H9 (cell line): Measurements from ENCODE around the gene DOCK9. TPM values are rescaled to one million over a fixed set of nuclear protein-coding genes. Genes with fewer than 3 reads are reported as not detected.

ENCODE experiments used
- DNase-seq: peaks from one replicate; pipeline ENCODE4 v3.0.0-alpha.2; 2017
- H2AFZ ChIP-seq: one replicate; pipeline ENCODE4 v1.6.1; 2013; ENCODE audit warnings: mild to moderate bottlenecking, low read length, control low read depth, moderate library complexity
- H2AK5ac ChIP-seq: 2 replicates; pipeline ENCODE4 v1.6.1; 2013; ENCODE audit warnings: low read length, control low read depth, mixed read lengths; ENCODE audit not compliant: insufficient read length
- H2BK120ac ChIP-seq: one replicate; pipeline ENCODE4 v1.6.1; 2013; ENCODE audit warnings: low read depth, mild to moderate bottlenecking, low read length, control low read depth, inconsistent platforms; ENCODE audit not compliant: poor library complexity, severe bottlenecking
- H2BK12ac ChIP-seq: 2 replicates; pipeline ENCODE4 v1.6.1; 2013; ENCODE audit warnings: low read length, control low read depth, mixed read lengths, low read depth; ENCODE audit not compliant: insufficient read length
- H2BK15ac ChIP-seq: 2 replicates; pipeline ENCODE4 v1.6.1; 2013; ENCODE audit warnings: low read depth, low read length, control low read depth
- H2BK20ac ChIP-seq: one replicate; pipeline ENCODE4 v1.6.1; 2013; ENCODE audit warnings: low read depth, mild to moderate bottlenecking, low read length, control low read depth, inconsistent platforms; ENCODE audit not compliant: poor library complexity, severe bottlenecking
- H2BK5ac ChIP-seq: 2 replicates; pipeline ENCODE4 v1.6.1; 2013; ENCODE audit warnings: low read length, control low read depth, mixed read lengths; ENCODE audit not compliant: insufficient read length
- H3K14ac ChIP-seq: 2 replicates; pipeline ENCODE4 v1.6.1; 2013; ENCODE audit warnings: low read length, control low read depth; ENCODE audit not compliant: insufficient read depth
- H3K18ac ChIP-seq: 2 replicates; pipeline ENCODE4 v1.6.1; 2013; ENCODE audit warnings: low read depth, mild to moderate bottlenecking, mixed read lengths, low read length, control low read depth; ENCODE audit not compliant: insufficient read length
- H3K23ac ChIP-seq: 2 replicates; pipeline ENCODE4 v1.6.1; 2013; ENCODE audit warnings: low read length, control low read depth, mixed read lengths, low read depth; ENCODE audit not compliant: insufficient read length
- H3K23me2 ChIP-seq: 2 replicates; pipeline ENCODE4 v1.6.1; 2013; ENCODE audit warnings: low read depth, mild to moderate bottlenecking, mixed read lengths, low read length, control low read depth; ENCODE audit not compliant: insufficient read length, poor library complexity, severe bottlenecking
- H3K27ac ChIP-seq: 2 replicates; pipeline ENCODE4 v1.5.1; 2013; ENCODE audit warnings: low read length, control low read depth, mixed read lengths, low read depth; ENCODE audit not compliant: insufficient read length
- H3K27me3 ChIP-seq: 2 replicates; pipeline ENCODE4 v1.6.1; 2013; ENCODE audit warnings: low read length, control low read depth, inconsistent platforms; ENCODE audit not compliant: insufficient read depth
- H3K4ac ChIP-seq: 2 replicates; pipeline ENCODE4 v1.6.1; 2013; ENCODE audit warnings: low read depth, mild to moderate bottlenecking, control low read depth, inconsistent platforms, low read length, moderate library complexity
- H3K4me1 ChIP-seq: 2 replicates; pipeline ENCODE4 v1.6.1; 2013; ENCODE audit warnings: low read length, control low read depth, inconsistent platforms; ENCODE audit not compliant: insufficient read depth
- H3K4me2 ChIP-seq: 2 replicates; pipeline ENCODE4 v1.6.1; 2013; ENCODE audit warnings: low read length, control low read depth, mixed read lengths; ENCODE audit not compliant: insufficient read length, insufficient read depth
- H3K56ac ChIP-seq: 2 replicates; pipeline ENCODE4 v1.6.1; 2013; ENCODE audit warnings: low read depth, mild to moderate bottlenecking, mixed read lengths, low read length, control low read depth; ENCODE audit not compliant: insufficient read length
- H3K79me1 ChIP-seq: 2 replicates; pipeline ENCODE4 v1.6.1; 2013; ENCODE audit warnings: low read depth, mild to moderate bottlenecking, moderate library complexity, low read length, control low read depth, inconsistent platforms; ENCODE audit not compliant: insufficient read depth, poor library complexity, severe bottlenecking
- H3K79me2 ChIP-seq: 2 replicates; pipeline ENCODE4 v1.6.1; 2013; ENCODE audit warnings: low read length, control low read depth, inconsistent platforms; ENCODE audit not compliant: insufficient read depth
- H3K9ac ChIP-seq: 2 replicates; pipeline ENCODE4 v1.6.1; 2013; ENCODE audit warnings: low read length, control low read depth, mixed read lengths; ENCODE audit not compliant: insufficient read length; ENCODE audit errors: extremely low read depth
- H3K9me3 ChIP-seq: one replicate; pipeline ENCODE4 v1.6.1; 2013; ENCODE audit warnings: low read depth, low read length, inconsistent platforms; ENCODE audit not compliant: control insufficient read depth
- H3T11ph ChIP-seq: one replicate; pipeline ENCODE4 v1.6.1; 2013; ENCODE audit warnings: mild to moderate bottlenecking, low read length, control low read depth, inconsistent platforms
- H4K20me1 ChIP-seq: one replicate; pipeline ENCODE4 v1.6.1; 2013; ENCODE audit not compliant: control insufficient read depth, insufficient read length, insufficient read depth
- H4K5ac ChIP-seq: 2 replicates; pipeline ENCODE4 v1.6.1; 2013; ENCODE audit warnings: low read depth, mild to moderate bottlenecking, mixed read lengths, low read length, control low read depth; ENCODE audit not compliant: insufficient read length
- H4K8ac ChIP-seq: replicated peaks from 2 replicates; pipeline ENCODE4 v1.6.1; 2013; ENCODE audit warnings: low read length, control low read depth, mixed read lengths, low read depth; ENCODE audit not compliant: insufficient read length
- H4K91ac ChIP-seq: 2 replicates; pipeline ENCODE4 v1.6.1; 2013; ENCODE audit warnings: low read depth, mild to moderate bottlenecking, moderate library complexity, mixed read lengths, low read length, control low read depth; ENCODE audit not compliant: insufficient read length
- H3K27ac Mint-ChIP-seq, 3 experiments: 2 replicates in 2 of 3; 3 replicates in 1 of 3; pipeline ENCODE4 v1.8.0; 2020 to 2021; ENCODE audit warnings: mixed read lengths in 3 of 3, mild to moderate bottlenecking in 1 of 3, moderate library complexity in 1 of 3
- H3K27me3 Mint-ChIP-seq: 2 replicates; pipeline ENCODE4 v1.8.0; 2021; ENCODE audit warnings: low read depth, mild to moderate bottlenecking, moderate library complexity, mixed read lengths
- H3K36me3 Mint-ChIP-seq, 3 experiments: 2 replicates in 2 of 3; 3 replicates in 1 of 3; pipeline ENCODE4 v1.8.0; 2020 to 2021; ENCODE audit warnings: low read depth in 3 of 3, mixed read lengths in 3 of 3; ENCODE audit not compliant: insufficient read depth in 1 of 3
- H3K4me1 Mint-ChIP-seq, 2 experiments: 2 replicates each; pipeline ENCODE4 v1.8.0; 2020; ENCODE audit warnings: mixed read lengths in 2 of 2
- H3K4me3 Mint-ChIP-seq, 2 experiments: 2 replicates in 1 of 2; 3 replicates in 1 of 2; pipeline ENCODE4 v1.8.0; 2020 to 2021; ENCODE audit warnings: mild to moderate bottlenecking in 2 of 2, mixed read lengths in 2 of 2, moderate library complexity in 1 of 2
- H3K9me3 Mint-ChIP-seq, 2 experiments: 2 replicates in 1 of 2; 3 replicates in 1 of 2; pipeline ENCODE4 v1.8.0; 2020; ENCODE audit warnings: mild to moderate bottlenecking in 2 of 2, mixed read lengths in 2 of 2, moderate library complexity in 1 of 2
- CTCF ChIP-seq: fragments of 200-600 bp; sonication (generic); conservative IDR thresholded peaks from 3 replicates; pipeline ENCODE4 v1.8.0; 2021; ENCODE audit warnings: antibody characterized with exemption, mild to moderate bottlenecking
- WGBS: extraction: QIAGEN DNeasy Blood & Tissue Kit; methylation state at CpG from one replicate; pipeline ENCODE4 v1.1.7; 2013; ENCODE audit warnings: missing lambda C conversion rate, low lambda C conversion rate, mixed read lengths; ENCODE audit not compliant: insufficient read length; ENCODE audit errors: extremely low coverage; 5-methylcytosine and 5-hydroxymethylcytosine counted together
- total RNA-seq: library from RNA; stranded (reverse); gene quantifications from 2 replicates; pipeline ENCODE4 v1.2.1, GENCODE V29; 2021

DOCK9 gene
- total RNA-seq, 1 experiment from 2014 or later = 23.0 TPM

GRCh38 chr13:98955336-98955735 is 22.5 kb downstream of the DOCK9 start:
- no peak for DNase-seq
- H3K27ac Mint-ChIP-seq = no peak overlapping the region
- no peaks in the 10 kb centered on the region for H3K9me3 Mint-ChIP-seq
- Histone ChIP-seq H2BK120ac (no peak overlapping the region), H4K5ac (no peak overlapping the region), H3K9me3 (no peaks in the 10 kb centered on the region), H3K23me2 (no peaks in the 10 kb centered on the region), H2AK5ac (no peak overlapping the region), H3K56ac (no peak overlapping the region), H3K27me3 (no peaks in the 10 kb centered on the region), H4K20me1 (peaks cover 3% of the 10 kb centered on the region), H3K4me2 (no peak overlapping the region), H3K14ac (no peak overlapping the region), H3K79me1 (no peaks in the 10 kb centered on the region), H2BK15ac (no peak overlapping the region), H3K4me1 (no peaks in the 10 kb centered on the region; the same call in 1 of the 2 replicates), H3K18ac (no peak overlapping the region), H3T11ph (no peak overlapping the region), H3K79me2 (no peaks in the 10 kb centered on the region), H4K8ac (no peak overlapping the region), H3K23ac (no peak overlapping the region), H2BK12ac (no peak overlapping the region), H3K27ac (no peak overlapping the region), H3K9ac (no peak overlapping the region), H2BK20ac (no peak overlapping the region), H2BK5ac (no peak overlapping the region), H3K4ac (no peak overlapping the region), H2AFZ (no peak overlapping the region), H4K91ac (no peak overlapping the region)
- peaks cover 18 to 26% of the 10 kb centered on the region in 2 experiments for H3K4me1 Mint-ChIP-seq
- H3K4me3 Mint-ChIP-seq = no peak overlapping the region
- no peaks in the 10 kb centered on the region for H3K27me3 Mint-ChIP-seq
- no peak for TF ChIP-seq CTCF
- no CpG with 5 or more reads among the region's 9 CpGs for WGBS
- no peaks in the 10 kb centered on the region for H3K36me3 Mint-ChIP-seq
